Muscle of leg (tissue), 11 donors: ENCODE data around the gene BTNL8. TPM values are rescaled to one million over a fixed set of nuclear protein-coding genes. Genes with fewer than 3 reads are reported as not detected.

ENCODE experiments used
- DNase-seq: peaks from one replicate; pipeline ENCODE4 v3.0.0; 2013
- H3K27ac ChIP-seq: one replicate; pipeline ENCODE4 v1.5.1; 2013; ENCODE audit warnings: mild to moderate bottlenecking, low read length, control low read depth
- H3K27me3 ChIP-seq: one replicate; pipeline ENCODE4 v1.6.1; 2013; ENCODE audit warnings: low read length; ENCODE audit not compliant: control insufficient read depth, insufficient read depth
- H3K36me3 ChIP-seq: one replicate; pipeline ENCODE4 v1.6.1; 2013; ENCODE audit warnings: low read length; ENCODE audit not compliant: control insufficient read depth, insufficient read depth
- H3K4me1 ChIP-seq: one replicate; pipeline ENCODE4 v1.6.1; 2013; ENCODE audit warnings: low read length; ENCODE audit not compliant: control insufficient read depth, insufficient read depth
- H3K4me3 ChIP-seq: one replicate; pipeline ENCODE4 v1.5.1; 2013; ENCODE audit warnings: low read length, control low read depth
- H3K9me3 ChIP-seq: replicated peaks from 2 replicates; pipeline ENCODE4 v1.6.1; 2013; ENCODE audit warnings: low read depth, low read length; ENCODE audit not compliant: control insufficient read depth
- WGBS: methylation state at CpG from one replicate; pipeline ENCODE4 v1.1.5; 2013; ENCODE audit warnings: missing lambda C conversion rate; ENCODE audit not compliant: insufficient coverage; 5-methylcytosine and 5-hydroxymethylcytosine counted together
- polyA plus RNA-seq, 8 donors: library from polyadenylated mRNA; unstranded; fragments of 120-200 nt; gene quantifications; one replicate each; pipeline versions ENCODE4 v1.2.1 to v1.2.3, GENCODE V29; 2013; ENCODE audit warnings: inconsistent platforms in 1 of 8, low replicate concordance in 1 of 8; ENCODE audit not compliant: insufficient read length in 8 of 8, insufficient read depth in 1 of 8
- total RNA-seq: library from RNA; stranded (reverse); fragments of 120-200 nt; gene quantifications from one replicate; pipeline ENCODE4 v1.2.4, GENCODE V29; 2013

The BTNL8 gene
- total and polyA plus RNA-seq, 9 donors: 0.09 to 3.0 (median 0.12) TPM; not detected in 2

DNA sequence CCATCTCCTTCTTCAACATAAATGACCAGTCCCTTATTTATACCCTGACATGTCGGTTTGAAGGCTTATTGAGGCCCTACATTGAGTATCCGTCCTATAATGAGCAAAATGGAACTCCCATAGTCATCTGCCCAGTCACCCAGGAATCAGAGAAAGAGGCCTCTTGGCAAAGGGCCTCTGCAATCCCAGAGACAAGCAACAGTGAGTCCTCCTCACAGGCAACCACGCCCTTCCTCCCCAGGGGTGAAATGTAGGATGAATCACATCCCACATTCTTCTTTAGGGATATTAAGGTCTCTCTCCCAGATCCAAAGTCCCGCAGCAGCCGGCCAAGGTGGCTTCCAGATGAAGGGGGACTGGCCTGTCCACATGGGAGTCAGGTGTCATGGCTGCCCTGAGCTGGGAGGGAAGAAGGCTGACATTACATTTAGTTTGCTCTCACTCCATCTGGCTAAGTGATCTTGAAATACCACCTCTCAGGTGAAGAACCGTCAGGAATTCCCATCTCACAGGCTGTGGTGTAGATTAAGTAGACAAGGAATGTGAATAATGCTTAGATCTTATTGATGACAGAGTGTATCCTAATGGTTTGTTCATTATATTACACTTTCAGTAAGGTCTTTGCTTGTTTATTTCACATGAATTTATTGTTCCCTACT lies 51.5 kb downstream of the BTNL8 start:
- Histone ChIP-seq H3K36me3 (no peaks in the 10 kb centered on the region), H3K27me3 (no peaks in the 10 kb centered on the region), H3K27ac (no peak overlapping the region), H3K4me1 (no peaks in the 10 kb centered on the region), H3K4me3 (no peak overlapping the region), H3K9me3 (no peaks in the 10 kb centered on the region)
- DNase-seq: no peak
- 67% methylated on average over 1 of the region's 6 CpGs for WGBS

DNA sequence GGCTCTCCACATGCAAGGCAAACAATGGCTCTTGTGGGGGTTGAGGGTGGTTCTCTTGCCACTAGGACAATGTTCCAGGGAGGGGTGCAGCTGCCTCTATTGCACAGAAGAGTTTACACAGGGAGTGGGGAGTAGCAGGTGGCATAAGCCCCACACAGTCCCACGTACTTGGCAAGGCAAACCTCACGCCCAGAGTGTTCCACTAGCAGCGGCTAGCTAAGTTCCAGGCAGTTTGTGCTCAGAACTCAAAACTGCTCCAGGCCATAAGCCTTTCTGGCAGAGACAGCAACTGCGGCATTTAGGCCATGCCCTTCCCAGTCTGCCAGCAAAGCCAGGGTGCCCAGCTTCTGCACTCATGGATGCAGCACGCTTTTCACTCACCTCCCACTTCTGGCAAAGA lies 60.7 kb downstream of the BTNL8 start:
- WGBS: 82% methylated on average over 3 of the region's 5 CpGs
- H3K4me1 ChIP-seq: no peaks in the 10 kb centered on the region
- no peak for DNase-seq
- no peak overlapping the region for H3K4me3 ChIP-seq
- H3K27ac ChIP-seq: no peak overlapping the region
- H3K27me3 ChIP-seq: peaks cover 2% of the 10 kb centered on the region
- no peaks in the 10 kb centered on the region for H3K9me3 ChIP-seq
- H3K36me3 ChIP-seq: no peaks in the 10 kb centered on the region

DNA sequence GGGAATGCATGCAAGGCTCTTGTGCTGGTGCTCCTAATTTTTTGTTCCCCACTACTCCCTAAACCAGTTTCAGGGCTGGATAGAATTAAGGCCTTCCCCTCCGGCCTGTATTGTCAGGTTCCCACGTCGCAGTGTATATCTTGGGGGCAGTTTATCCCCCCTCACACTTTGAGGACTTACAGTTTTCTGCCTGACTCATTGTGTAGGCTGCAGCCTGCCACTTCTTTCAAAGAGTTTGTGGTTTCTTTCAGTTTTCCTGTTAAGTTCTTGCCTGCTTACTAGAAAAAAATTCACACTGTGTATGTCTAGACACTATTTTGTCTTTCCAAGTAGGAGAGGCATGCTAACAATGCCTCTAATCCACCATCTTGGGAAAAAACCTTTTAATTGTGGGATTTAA lies 61.2 kb downstream of the BTNL8 start:
- no CpG with 5 or more reads among the region's 3 CpGs for WGBS
- Histone ChIP-seq H3K4me3 (no peak overlapping the region), H3K9me3 (no peaks in the 10 kb centered on the region), H3K27ac (no peak overlapping the region), H3K4me1 (no peaks in the 10 kb centered on the region), H3K27me3 (peaks cover 2% of the 10 kb centered on the region), H3K36me3 (no peaks in the 10 kb centered on the region)
- DNase-seq: no peak

- 90% methylated on average over 20 of the region's 23 CpGs for WGBS
- no peaks in the 10 kb centered on the region for H3K27me3 ChIP-seq
- no peaks in the 10 kb centered on the region for H3K36me3 ChIP-seq
- no peak overlapping the region for H3K27ac ChIP-seq
- no peak overlapping the region for H3K4me3 ChIP-seq
- H3K9me3 ChIP-seq: no peaks in the 10 kb centered on the region
- no peaks in the 10 kb centered on the region for H3K4me1 ChIP-seq
- DNase-seq: no peak
These were observed 70.4 kb downstream of the BTNL8 start for GRCh38 chr5:180969406-180969805.

GRCh38 chr5:180970336-180970735 lies 71.4 kb downstream of the BTNL8 start:
- H3K27me3 ChIP-seq: no peaks in the 10 kb centered on the region
- 96% methylated on average over 16 of the region's 31 CpGs for WGBS
- no peaks in the 10 kb centered on the region for H3K4me1 ChIP-seq
- no peaks in the 10 kb centered on the region for H3K9me3 ChIP-seq
- H3K36me3 ChIP-seq: no peaks in the 10 kb centered on the region
- H3K4me3 ChIP-seq: no peak overlapping the region
- no peak for DNase-seq
- no peak overlapping the region for H3K27ac ChIP-seq

DNA sequence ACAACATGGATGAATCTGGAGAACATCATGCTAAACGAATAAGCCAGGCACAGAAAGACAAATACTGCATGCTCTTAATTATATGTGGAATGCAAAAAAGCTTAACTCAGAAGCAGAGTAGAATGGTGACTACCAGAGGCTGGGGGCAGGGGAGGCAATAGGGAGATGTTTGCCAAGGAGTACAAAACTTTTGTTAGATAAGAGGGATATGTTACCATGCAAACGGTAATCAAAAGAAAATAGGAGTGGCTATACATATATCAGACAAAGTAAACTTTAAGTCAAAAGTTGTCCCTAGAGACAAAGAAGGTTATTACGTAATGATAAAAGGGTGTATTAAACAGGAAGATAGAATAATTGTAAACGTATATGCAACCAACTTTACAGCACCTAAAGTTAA lies 71.9 kb downstream of the BTNL8 start:
- no CpG with 5 or more reads among the region's 4 CpGs for WGBS

DNA sequence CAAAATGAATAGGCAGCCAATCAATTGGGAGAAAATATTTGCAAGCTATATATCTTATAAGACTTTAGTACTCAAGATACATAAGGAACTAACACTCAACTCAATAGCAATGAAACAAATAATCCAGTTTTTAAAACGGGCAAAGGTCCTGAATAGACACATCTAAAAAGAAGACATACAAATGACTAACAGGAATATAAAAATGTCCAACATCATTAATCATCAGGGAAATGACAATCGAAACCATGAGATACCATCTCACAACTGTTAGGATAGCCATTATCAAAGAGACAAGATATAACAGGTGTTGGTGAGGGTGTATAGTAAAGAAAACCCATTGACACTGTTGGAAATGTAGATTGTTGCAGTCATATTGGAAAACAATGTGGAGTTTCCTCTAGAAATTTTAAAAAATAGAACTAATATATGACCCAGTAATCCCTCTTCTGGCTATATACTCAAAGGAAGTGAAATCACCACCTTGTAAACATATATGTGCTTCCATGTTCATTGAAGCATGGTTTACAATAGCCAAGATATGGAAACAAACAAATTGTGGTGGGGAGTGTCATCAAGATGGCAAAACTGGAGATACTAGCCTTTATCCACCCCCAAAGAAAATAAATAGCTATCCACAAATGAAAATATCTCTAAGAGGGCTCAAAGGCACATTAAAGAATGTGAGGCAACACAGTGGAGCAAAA lies 75.8 kb downstream of the BTNL8 start:
- Histone ChIP-seq H3K9me3 (no peaks in the 10 kb centered on the region), H3K4me3 (no peak overlapping the region), H3K27ac (no peak overlapping the region), H3K4me1 (no peaks in the 10 kb centered on the region), H3K27me3 (no peaks in the 10 kb centered on the region), H3K36me3 (no peaks in the 10 kb centered on the region)
- no CpG with 5 or more reads among the region's 2 CpGs for WGBS
- DNase-seq: no peak

More for the DNA sequence above, 71.9 kb downstream of the BTNL8 start:
- DNase-seq: no peak
- Histone ChIP-seq H3K4me3 (no peak overlapping the region), H3K27me3 (no peaks in the 10 kb centered on the region), H3K36me3 (no peaks in the 10 kb centered on the region), H3K9me3 (no peaks in the 10 kb centered on the region), H3K4me1 (no peaks in the 10 kb centered on the region), H3K27ac (no peak overlapping the region)

GRCh38 chr5:180975338-180975737 lies 76.4 kb downstream of the BTNL8 start:
- no peak overlapping the region for H3K4me3 ChIP-seq
- no peaks in the 10 kb centered on the region for H3K36me3 ChIP-seq
- no peaks in the 10 kb centered on the region for H3K9me3 ChIP-seq
- H3K27me3 ChIP-seq: no peaks in the 10 kb centered on the region
- DNase-seq: no peak
- no peak overlapping the region for H3K27ac ChIP-seq
- no peaks in the 10 kb centered on the region for H3K4me1 ChIP-seq
- no CpG with 5 or more reads among the region's 2 CpGs for WGBS

- no peaks in the 10 kb centered on the region for H3K4me1 ChIP-seq
- H3K27me3 ChIP-seq: peaks cover 2% of the 10 kb centered on the region
- H3K36me3 ChIP-seq: no peaks in the 10 kb centered on the region
- DNase-seq: no peak
- no peak overlapping the region for H3K27ac ChIP-seq
- no peaks in the 10 kb centered on the region for H3K9me3 ChIP-seq
- H3K4me3 ChIP-seq: no peak overlapping the region
- WGBS: no CpG with 5 or more reads among the region's 6 CpGs
These were observed 77.6 kb downstream of the BTNL8 start for GRCh38 chr5:180976518-180976917.

- no CpG with 5 or more reads among the region's 1 CpG for WGBS
- Histone ChIP-seq H3K9me3 (no peaks in the 10 kb centered on the region), H3K4me3 (no peak overlapping the region), H3K27me3 (peaks cover 7% of the 10 kb centered on the region), H3K36me3 (no peaks in the 10 kb centered on the region), H3K4me1 (no peaks in the 10 kb centered on the region), H3K27ac (no peak overlapping the region)
- no peak for DNase-seq
These were observed 78.9 kb downstream of the BTNL8 start for GRCh38 chr5:180977852-180978251.
